Transverse colon (tissue), 4 donors: ENCODE measurements around the gene CRHR2.

Experiments
- POLR2AphosphoS5 ChIP-seq, 3 donors: sonication (generic); formaldehyde crosslinking; IDR thresholded peaks; one replicate each; pipeline ENCODE4 v1.6.1; 2016; ENCODE audit warnings: antibody characterized with exemption in 3 of 3
- TF ChIP-seq, protein P1 (sequence below), 5 experiments: fragments of 200-600 bp in 3 of 5; fragments of 450-650 bp in 2 of 5; sonication (generic) in 3 of 5; IDR thresholded peaks; 1 replicate in 2 of 5; 2 replicates in 3 of 5; pipeline ENCODE4 v1.5.1; 2016 to 2017; ENCODE audit warnings: antibody characterized with exemption in 5 of 5, inconsistent platforms in 3 of 5, mild to moderate bottlenecking in 2 of 5, moderate library complexity in 1 of 5

- TF ChIP-seq, protein P1, sequence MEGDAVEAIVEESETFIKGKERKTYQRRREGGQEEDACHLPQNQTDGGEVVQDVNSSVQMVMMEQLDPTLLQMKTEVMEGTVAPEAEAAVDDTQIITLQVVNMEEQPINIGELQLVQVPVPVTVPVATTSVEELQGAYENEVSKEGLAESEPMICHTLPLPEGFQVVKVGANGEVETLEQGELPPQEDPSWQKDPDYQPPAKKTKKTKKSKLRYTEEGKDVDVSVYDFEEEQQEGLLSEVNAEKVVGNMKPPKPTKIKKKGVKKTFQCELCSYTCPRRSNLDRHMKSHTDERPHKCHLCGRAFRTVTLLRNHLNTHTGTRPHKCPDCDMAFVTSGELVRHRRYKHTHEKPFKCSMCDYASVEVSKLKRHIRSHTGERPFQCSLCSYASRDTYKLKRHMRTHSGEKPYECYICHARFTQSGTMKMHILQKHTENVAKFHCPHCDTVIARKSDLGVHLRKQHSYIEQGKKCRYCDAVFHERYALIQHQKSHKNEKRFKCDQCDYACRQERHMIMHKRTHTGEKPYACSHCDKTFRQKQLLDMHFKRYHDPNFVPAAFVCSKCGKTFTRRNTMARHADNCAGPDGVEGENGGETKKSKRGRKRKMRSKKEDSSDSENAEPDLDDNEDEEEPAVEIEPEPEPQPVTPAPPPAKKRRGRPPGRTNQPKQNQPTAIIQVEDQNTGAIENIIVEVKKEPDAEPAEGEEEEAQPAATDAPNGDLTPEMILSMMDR (IDR thresholded peaks at IDR 0.05): no peak
- no peak for TF ChIP-seq POLR2AphosphoS5 (IDR thresholded peaks at IDR 0.05)
Observed at GRCh38 chr7:30664184-30664885, 17.9 kb downstream of the CRHR2 start.
